Inflammatory macrophage treated with lipopolysaccharide for 4 hours (primary cell): ENCODE data around the gene FMO1.

Experiments used
- DNase-seq: peaks from one replicate; pipeline ENCODE4 v3.0.0-alpha.2; 2020

FMO1 gene, protein sequence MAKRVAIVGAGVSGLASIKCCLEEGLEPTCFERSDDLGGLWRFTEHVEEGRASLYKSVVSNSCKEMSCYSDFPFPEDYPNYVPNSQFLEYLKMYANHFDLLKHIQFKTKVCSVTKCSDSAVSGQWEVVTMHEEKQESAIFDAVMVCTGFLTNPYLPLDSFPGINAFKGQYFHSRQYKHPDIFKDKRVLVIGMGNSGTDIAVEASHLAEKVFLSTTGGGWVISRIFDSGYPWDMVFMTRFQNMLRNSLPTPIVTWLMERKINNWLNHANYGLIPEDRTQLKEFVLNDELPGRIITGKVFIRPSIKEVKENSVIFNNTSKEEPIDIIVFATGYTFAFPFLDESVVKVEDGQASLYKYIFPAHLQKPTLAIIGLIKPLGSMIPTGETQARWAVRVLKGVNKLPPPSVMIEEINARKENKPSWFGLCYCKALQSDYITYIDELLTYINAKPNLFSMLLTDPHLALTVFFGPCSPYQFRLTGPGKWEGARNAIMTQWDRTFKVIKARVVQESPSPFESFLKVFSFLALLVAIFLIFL

DNA sequence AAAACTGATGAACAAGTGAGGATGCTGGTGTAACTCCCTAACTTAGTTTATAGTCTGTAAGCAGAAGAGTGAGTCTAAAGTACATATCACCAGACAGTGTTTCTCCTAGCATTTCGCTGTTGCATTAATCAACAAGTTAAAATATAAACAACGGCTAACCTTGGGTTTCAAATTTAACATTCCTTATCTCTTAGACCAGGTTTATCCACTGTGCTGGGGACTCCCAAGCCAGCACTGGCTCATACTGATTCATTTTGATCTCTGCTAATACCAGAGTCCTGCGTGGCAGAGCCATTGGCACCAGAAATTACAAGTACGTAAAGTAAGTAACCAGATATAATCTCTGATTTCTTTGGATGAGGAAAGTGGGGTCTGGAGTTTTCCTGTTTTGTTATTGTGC is at the start of gene FMO1:
TSS of gene FMO1 (plus strand) at position 193 of the 400 bp plus-strand sequence. CDS start 9,594 bp downstream, outside the sequence.
- no peak for DNase-seq

DNA sequence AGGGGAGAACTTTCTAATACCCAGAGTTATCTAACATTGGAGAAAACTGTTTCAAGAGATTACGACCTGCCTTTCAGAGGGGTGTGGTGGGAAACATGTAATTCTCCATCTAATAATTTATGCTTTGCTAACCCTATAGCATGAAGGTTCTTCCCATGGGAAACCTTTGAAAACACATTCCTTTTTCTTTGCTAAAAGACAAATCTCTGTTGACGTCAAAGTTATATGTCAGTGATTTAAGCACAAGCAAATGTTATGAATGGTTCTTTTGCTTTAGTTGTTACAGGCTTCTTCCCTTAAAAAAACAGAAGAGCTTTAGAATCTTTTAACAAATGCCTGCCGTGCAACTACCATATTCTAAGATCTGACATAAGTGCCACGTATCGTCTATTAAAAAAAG is 44.0 kb upstream of the FMO1 start:
- DNase-seq, result no peak

DNA sequence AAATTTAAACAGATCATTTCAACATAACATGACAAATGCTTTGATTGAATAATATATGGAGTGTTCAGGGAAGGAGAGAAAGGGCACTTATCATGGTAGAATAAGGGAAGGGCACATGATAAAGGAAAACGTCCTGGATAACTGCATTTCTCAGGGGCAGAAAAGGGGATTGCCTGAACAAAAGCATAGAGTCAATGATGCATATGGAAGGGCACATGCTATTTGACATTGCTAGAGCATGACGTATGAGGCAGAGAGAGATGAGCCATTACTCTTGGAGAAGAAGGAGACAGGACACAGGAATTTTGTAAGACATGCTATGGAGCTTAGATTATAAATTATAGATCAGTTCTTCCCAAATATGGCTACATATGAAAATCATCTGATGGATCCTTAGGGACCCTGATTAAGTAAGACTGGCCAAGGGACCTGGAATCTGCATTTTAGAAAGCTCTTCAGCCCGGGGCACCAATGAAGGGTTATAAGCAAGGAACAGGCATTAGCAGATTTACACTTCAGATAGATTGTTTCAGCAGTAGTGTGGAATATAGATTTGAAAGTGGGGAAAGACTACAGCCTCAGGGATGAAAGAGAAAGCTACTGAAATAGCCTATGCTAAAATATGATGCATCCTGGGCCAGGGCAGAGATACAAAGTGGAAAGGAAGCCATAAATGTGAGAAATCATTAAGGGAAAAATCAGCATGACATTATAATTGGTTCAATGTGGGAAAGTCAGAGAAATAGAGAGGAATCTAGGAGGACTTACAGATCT is 41.9 kb upstream of the FMO1 start:
- DNase-seq, result no peak

DNA sequence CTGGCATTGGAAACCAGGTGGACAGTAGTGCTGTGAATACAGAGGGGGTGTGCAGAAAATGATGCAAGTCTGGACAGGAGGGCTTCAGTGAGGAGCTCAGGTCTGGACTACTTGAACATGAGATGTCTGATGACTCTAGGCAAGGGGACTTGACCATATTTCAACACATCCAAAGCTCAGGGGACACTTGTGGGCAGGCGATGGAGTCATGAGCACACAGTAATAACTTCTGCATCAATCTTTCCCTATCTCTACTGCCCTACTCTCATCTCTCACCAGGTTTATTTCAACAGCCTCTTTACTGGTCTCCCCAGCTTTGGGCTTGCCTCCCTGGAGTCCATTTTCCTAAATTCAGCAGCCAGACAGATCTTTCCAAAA is 41.3 kb upstream of the FMO1 start:
- no peak for DNase-seq

DNA sequence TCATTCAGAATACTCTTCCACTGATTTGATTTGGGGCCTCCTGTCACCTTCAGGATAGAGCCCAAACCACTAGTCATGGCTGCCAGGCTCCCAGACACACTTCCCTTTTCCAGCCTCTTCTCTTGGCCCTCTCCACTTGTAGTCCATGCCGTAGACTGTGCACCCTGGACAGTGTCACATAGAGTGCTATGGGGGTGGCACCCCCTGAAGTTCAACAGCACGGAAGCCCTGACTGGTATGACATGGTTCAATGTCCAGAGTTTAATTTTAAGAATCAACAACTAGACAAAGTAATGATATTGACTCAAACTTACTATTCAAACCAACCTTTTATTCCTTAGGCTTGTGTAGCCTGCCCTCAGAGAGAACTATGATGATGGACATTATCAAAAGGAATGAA is 40.9 kb upstream of the FMO1 start:
- DNase-seq, result no peak

DNA sequence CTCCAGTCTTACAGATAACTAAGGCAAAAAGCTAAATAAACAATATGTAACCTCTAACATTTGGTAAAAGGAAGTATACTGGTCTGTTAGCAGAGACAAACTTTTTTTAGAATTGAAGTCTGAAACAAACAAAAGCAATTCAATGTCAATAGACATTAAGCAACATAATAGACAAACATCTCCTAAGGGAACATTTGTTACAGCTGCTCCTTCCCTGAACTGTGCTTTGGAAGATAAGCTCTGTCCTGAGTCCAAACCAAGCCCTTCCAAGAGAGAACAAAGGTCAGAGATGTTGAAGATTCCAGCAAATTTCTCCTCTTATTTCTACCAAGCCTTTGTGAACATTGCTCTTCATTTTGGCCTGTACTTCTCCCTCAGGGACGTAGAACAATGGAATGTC is 37.9 kb upstream of the FMO1 start:
- no peak for DNase-seq

DNA sequence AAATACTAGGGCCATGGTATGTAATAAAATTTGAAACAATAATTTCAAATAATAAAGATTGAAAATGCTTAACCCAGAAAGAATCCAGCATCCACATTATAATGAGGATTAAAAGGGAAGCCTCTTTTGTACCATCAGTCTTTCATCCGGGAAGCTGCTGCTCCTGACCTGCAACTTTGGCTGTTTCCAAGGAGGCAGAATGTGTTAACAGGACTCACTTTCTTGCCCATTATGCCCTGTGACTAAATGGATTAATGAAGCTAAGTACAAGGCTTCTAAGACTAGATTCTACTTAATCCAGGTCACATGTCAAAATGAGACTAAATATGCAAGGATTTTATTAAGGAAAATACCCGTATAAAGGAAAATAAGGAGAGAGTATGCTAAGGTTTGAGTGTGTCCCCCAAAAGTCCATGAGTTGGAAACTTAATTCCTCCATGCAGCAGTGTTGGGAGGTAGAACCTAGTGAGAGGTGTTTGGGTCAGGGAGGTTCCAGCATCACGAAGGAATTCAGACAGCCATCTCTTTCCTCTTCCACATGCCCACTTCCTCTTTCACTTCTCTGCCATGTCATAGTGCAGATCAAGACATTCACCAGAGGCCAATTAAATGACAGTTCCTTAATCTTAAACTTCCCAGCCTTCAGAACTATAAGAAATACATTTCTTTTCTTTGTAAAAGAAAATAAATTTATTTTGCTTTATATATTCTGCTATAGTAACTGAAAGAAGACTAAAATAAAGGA is 35.5 kb upstream of the FMO1 start:
- DNase-seq, result peak; percentile 67

DNA sequence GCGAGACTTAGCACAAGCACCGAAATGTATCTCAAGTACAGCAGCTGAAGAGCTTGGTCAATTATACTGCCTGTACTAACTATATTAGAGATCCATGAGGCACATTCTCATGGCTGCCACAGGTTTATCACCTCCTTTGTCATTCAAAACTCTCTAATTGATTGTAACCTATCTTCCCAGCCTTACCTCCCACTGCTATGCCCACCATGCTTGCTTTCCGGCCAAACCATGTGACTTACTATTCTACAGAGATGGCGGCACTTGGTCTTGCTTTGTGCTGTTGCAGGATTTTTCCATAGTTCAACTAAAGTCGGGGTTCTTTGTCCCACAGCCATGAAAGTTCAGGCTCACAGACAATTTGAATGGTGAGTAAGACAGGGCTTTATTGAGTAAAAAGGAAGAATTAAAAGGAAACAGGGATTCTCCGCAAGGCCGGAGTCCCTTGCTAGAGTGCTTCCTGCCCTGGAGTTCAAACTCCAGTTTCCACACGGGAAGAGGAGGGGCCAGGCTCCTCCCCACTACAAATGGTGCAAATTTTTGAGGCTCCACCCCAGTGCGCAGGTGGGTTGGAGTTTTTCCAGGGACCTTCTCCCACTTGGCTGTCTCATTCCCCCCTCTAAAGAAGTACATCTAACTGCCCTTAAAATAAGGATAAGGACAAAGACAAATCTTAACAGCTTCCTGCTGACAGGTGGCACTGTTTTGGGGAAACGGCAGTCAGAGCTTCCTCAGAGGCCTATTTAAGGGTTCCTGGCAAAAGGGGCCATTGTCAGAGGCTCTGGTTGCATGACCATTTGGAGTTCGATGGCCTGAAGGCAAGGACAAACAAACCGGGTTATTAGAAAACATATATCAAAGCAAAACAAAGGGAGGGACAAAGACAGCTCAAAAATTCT is 34.5 kb upstream of the FMO1 start:
- DNase-seq, result no peak

DNA sequence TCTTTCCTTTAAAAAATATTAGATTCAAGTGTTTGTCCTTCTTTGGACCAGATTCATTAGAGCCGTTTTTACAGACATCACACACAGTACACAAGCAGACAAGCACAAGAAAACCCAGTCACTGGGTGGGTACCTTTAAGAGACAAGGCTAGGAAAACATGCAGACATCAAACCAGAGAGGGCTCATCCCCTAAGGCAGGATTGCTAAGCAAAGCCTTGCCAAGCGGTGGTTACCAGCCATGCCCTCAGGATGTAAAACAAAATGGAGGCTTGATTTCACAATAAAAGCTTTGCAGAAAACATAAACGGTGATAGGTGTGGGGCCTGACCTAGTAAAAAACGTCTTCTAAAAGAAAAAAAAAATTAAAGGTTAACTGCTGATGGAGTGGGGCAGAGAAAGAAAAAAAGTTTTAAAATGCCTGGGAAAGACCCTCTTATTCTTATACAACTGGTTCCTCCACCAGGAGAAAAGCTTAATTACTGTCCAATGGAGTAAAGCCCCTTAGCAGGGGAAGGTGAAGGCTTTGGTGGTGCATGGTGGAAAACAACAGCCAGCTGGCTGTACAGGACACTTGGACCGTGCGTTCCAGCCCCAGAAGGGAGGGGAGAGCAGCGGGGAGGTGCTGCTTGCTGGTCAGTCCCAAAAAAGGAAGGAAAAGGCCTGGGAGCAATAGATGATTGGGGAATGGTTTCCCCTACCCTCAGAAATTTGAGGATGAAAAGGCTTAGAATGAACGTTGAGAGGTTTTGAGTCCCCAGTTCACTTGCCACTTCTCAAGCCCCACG is 30.4 kb upstream of the FMO1 start:
- DNase-seq, result no peak

DNA sequence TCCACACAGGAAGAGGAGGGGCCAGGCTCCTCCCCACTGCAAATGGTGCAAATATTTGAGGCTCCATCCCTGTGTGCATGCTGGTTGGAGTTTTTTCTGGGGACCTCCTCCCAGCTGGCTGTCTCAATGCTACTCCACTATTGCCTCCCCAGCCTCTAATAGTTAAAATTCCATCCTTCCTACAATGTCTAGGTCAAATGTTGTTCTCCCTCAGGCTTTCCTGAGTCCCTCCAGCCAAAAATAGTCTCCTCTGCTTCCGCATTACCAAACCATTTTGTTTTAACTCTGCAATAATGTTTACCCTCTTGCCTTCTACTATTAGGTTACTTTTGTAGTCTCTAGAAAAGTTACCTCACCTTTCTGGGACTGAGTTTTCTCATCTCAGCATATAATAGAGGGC is 29.6 kb upstream of the FMO1 start:
- DNase-seq, result no peak

DNA sequence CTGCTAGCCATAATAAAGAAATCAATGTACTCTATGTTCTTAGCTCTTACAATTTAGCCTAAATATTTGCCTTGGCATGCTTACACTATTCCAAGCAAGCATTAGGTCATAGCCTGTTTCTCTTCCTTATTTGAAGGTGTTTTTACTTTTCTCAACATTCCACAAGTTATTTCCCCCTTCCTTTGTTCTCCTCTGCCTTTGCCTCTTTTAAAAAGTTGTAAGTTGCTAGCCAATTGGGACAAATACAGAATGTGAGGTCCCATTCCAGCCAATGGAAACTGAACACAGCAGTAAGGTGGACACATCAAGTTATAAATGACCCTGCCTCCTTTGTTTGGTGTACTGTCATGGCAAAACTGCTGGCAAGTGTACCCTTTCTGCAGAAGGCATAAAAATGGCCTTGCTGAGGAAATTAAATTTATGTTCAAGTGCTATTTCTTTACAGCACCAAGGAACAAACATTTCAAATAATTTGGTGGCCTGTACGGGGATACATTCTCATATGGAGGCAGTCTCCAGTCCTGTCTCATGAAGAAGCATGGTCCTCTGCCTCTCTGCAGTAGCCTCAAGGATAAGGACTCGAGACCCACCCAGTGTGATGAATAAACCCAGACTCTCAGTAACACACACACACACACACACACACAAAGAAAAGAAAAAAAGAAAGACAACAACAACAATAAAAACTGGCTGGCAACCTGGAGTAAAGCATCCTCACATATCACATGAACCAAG is 28.8 kb upstream of the FMO1 start:
- DNase-seq, result no peak

DNA sequence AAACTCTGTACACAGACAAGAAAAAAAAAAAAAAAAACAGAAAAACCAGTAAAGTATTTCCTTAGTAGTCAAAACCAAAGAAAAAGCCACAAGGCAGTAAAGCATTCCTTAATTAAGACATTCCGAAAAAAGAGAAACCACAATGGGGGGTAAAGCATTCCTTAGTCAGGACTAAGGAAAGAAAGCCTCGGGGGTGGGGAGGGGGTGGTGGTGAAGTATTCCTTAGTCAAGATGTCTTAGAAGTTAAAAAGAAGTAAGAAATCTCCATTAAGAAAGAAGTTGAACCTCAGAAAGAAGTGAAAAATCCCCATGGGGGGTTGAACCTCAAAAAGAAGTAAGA is 28.2 kb upstream of the FMO1 start:
- DNase-seq, result no peak

DNA sequence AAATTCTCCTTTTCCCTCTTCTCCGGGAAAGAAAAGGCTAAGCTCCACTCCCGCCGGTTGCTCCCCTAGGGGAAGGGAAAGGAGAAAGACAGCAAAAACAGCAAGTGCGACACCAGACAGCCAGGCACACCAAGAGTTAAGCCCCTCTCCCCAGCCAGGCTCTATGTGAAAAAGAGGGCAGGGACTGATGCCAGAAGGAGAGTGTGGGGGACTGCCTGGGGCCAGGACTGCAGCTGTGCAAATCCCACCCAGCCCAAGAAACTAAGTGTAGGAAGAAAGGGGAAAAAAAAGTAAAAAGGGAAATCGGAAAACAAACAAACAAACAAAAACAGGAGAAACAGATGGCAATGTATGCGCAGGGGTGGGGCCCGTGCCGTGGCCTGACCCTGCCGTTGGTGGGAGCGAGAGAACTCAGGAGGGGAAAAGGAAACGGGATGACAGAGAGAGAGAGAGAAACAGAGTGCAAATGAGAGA is 27.7 kb upstream of the FMO1 start:
- no peak for DNase-seq

DNA sequence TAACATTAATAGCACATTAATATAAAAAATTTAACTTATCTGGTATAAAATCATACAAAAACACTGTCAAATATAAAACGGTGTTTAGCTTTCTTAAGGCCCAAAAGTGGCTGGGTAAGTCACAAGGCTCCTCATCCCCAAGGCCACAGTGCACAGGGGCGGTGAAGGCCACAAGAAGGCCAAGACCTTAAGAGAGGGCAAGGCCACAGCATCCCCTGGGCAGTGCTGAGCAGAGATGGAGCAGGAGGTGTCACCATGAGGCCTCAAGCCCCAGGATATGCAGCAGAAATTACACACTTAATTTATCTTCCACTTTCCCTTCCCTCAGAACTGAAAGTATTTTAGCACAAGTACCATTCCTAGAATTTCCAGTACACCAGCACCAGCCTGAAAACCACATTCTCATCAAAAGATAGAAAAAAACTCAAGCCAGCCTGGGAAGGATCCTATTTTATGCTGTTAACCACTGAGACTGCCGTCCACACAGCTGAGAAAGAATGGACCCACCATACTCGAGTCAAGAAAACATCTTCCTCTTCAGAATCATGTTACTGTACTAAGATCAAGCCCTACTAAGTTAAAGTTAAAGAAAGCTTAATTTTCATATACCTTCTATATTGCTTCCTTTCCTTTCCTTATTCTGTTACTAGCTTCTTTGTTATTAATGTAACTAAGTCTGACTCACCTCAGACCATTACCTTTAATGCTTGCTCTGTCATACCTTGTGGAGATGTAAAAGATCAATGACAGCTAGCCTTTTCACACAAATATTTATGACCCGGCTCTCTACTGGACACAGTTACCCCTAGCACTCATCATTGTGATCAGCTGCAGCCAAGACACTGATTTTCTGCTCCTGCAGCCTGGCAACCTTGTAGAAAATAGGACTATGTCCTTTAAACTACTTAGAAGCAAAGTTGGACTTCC is 26.4 kb upstream of the FMO1 start:
- no peak for DNase-seq

DNA sequence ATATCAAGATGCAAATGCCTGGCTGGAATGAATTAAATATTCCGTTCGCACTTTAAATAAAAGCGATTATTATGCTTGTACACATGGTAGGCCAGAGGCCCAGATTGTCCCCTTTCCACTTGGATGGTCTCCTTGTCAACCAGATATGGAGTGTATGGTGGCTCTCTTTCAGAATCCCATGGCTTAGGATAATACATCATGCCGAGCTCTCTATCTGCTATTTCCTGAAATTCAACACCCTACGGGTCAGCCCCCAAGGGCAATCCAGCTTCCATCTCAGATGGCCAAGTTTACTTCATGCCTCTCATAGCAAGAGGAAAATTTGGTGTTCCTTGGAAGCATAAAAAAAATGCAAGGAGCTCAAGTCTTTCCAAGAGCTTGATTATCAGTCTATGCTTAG is 25.4 kb upstream of the FMO1 start:
- no peak for DNase-seq

DNA sequence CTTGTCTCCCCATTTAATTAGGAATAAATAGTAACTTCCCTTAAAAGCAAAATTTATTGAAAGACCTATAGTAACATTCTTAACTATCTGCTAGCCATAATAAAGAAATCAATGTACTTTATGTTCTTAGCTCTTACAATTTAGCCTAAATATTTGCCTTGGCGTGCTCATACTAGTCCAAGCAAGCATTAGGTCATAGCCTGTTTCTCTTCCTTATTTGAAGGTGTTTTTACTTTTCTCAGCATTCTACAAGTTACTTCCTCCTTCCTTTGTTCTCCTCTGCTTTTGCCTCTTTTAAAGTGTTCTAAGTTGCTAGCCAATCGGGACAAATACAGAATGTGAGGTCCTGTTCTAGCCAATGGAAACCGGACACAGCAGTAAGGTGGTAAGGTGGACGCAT is 24.0 kb upstream of the FMO1 start:
- DNase-seq, result peak; percentile 53

DNA sequence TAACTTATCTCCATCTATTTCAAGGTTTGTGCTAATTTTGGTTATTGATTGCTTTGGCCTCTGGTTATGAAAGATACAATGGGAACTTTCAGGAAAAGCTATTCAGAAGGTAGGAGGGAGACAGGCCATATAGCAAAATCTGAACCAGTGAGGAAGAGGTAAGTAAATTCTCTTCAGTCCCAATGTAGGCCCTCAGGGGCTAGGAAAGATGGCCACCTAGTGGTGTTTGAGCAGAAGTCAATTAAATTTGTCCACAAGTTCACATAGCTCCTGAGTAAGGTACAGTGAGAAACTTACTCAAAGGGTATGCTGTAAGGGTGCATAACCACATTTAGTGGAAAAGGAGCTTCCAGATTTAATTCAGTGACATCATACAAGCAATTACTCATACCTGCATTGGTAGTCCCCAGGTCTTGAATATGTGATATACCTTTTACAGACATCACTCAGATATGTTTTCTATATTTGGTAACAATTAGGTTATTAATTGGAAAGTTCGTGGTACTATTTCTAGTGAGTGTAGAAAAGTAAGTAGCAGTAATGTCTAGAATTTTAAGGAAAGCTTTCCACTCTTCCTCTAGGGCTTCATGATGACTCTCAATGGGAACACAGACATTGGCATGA is 21.4 kb upstream of the FMO1 start:
- peak; percentile 56 for DNase-seq

DNA sequence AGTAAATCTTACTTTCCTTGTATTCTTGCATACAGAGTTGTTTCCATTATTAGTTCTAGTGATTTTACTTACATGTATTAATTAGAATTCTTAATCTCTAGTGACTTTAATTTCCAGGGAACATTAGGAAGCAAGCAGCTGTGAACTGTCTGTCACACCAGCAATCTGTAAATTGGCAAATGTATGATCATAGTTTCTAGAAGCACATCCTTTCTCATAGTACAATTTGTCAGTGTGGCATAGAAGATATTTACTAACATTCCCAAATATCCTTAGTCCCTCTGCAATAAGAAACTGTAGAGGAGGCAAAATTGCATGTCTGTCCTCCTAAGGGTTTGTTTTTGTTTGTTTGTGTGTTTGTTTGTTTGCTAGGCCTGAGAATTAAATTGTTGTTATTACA is 17.0 kb upstream of the FMO1 start:
- no peak for DNase-seq

DNA sequence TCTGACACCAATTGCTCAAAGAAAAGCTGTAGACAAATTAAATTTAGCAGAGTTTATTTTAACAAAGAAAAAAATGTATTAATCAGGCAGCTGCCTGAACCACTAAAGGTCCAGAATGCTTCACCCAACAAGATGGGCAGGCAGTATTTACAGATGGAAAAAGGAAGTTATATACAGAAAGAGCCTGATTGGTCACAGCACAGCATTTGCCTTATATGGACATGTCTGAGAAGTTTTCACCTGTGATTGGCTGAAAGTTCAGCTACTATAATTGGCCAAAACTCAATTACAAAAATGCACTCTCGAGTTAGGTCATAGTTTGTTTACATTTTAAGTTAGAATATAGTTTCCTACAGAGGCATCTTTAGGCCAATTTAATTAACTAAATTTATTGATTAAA is 15.1 kb upstream of the FMO1 start:
- no peak for DNase-seq
